NB4 (cell line): ENCODE data around the gene LTBP1.

Source experiments
- DNase-seq: peaks from one replicate; pipeline ENCODE4 v3.0.0; 2010; ENCODE audit warnings: low read depth
- H3K4me3 ChIP-seq: one replicate; pipeline ENCODE4 v1.5.1; 2011; ENCODE audit warnings: mild to moderate bottlenecking, low read depth, low read length, moderate library complexity
- CTCF ChIP-seq: IDR thresholded peaks from one replicate; pipeline ENCODE4 v1.5.1; 2012; ENCODE audit warnings: low read depth, low read length
- MAX ChIP-seq: IDR thresholded peaks from 2 replicates; pipeline ENCODE4 v1.6.1; 2011; ENCODE audit warnings: low read depth, low read length
- MYC ChIP-seq: IDR thresholded peaks from 2 replicates; pipeline ENCODE4 v1.6.1; 2011; ENCODE audit warnings: low read depth, low read length
- POLR2A ChIP-seq: IDR thresholded peaks from 2 replicates; pipeline ENCODE4 v1.6.1; 2011; ENCODE audit warnings: mild to moderate bottlenecking; ENCODE audit not compliant: insufficient read length; ENCODE audit errors: extremely low read depth

Gene LTBP1

GRCh38 chr2:33222309-33222708 is 275.6 kb downstream of the LTBP1 start:
- TF ChIP-seq POLR2A (no peak), MAX (no peak), CTCF (no peak), MYC (no peak)
- H3K4me3 ChIP-seq: no peak overlapping the region
- no peak for DNase-seq

- no peak for DNase-seq
- no peak for TF ChIP-seq MAX
- no peak for TF ChIP-seq MYC
- TF ChIP-seq POLR2A: no peak
- TF ChIP-seq CTCF: no peak
- H3K4me3 ChIP-seq: no peak overlapping the region
These were observed 277.1 kb downstream of the LTBP1 start for GRCh38 chr2:33223856-33224255.

GRCh38 chr2:33225350-33225749 is 278.6 kb downstream of the LTBP1 start:
- no peak for TF ChIP-seq POLR2A
- TF ChIP-seq CTCF: no peak
- TF ChIP-seq MAX: no peak
- TF ChIP-seq MYC: no peak

GRCh38 chr2:33226546-33226945 is 279.8 kb downstream of the LTBP1 start:
- H3K4me3 ChIP-seq: no peak overlapping the region
- DNase-seq: no peak
- TF ChIP-seq MYC: no peak
- TF ChIP-seq MAX: no peak
- TF ChIP-seq POLR2A: no peak
- TF ChIP-seq CTCF: no peak

More at GRCh38 chr2:33225350-33225749, 278.6 kb downstream of the LTBP1 start:
- no peak overlapping the region for H3K4me3 ChIP-seq
- no peak for DNase-seq

GRCh38 chr2:33229646-33230045 is 282.9 kb downstream of the LTBP1 start:
- H3K4me3 ChIP-seq: no peak overlapping the region
- TF ChIP-seq CTCF: no peak
- no peak for DNase-seq

- TF ChIP-seq MAX (no peak), CTCF (no peak), POLR2A (no peak), MYC (no peak)
- no peak for DNase-seq
- H3K4me3 ChIP-seq: no peak overlapping the region
These were observed 283.4 kb downstream of the LTBP1 start for GRCh38 chr2:33230195-33230594.
